Measurements from ENCODE around the gene SF3B3. TPM values are rescaled to one million over a fixed set of nuclear protein-coding genes. Genes with fewer than 3 reads are reported as not detected.

The SF3B3 gene
- total and polyA plus RNA-seq, 2 of the 13 experiments (the other 11 are each of a cell fraction or from before 2014, with no cell fraction given), result 157 to 500 TPM

GRCh38 chr16:70575376-70575775 is 51.8 kb downstream of the SF3B3 start (continued):
- TF ChIP-seq ZBTB4 (CRISPR knock-in tag; IDR thresholded peaks at IDR 0.05; ENCODE audit: borderline replicate concordance) (no peak), EHMT2 (IDR thresholded peaks at IDR 0.05; ENCODE audit: borderline replicate concordance, low read depth, low read length) (no peak), EEA1 (CRISPR knock-in tag; IDR thresholded peaks at IDR 0.05; ENCODE audit: borderline replicate concordance) (no peak), PHF8 (CRISPR knock-in tag; IDR thresholded peaks at IDR 0.05) (no peak), RBM39 (IDR thresholded peaks at IDR 0.05; ENCODE audit: low read depth, low read length, poor library complexity, severe bottlenecking) (no peak), CHD2 (IDR thresholded peaks at IDR 0.05; ENCODE audit: low read depth, low read length) (no peak), ZNF780A (CRISPR knock-in tag; IDR thresholded peaks at IDR 0.05) (no peak), HDAC2 (CRISPR knock-in tag; IDR thresholded peaks at IDR 0.05) (no peak), GMEB1 (CRISPR knock-in tag; IDR thresholded peaks at IDR 0.05; ENCODE audit: borderline replicate concordance) (no peak), CBFB (CRISPR knock-in tag; IDR thresholded peaks at IDR 0.05) (no peak)
- TF ChIP-seq, protein P1, sequence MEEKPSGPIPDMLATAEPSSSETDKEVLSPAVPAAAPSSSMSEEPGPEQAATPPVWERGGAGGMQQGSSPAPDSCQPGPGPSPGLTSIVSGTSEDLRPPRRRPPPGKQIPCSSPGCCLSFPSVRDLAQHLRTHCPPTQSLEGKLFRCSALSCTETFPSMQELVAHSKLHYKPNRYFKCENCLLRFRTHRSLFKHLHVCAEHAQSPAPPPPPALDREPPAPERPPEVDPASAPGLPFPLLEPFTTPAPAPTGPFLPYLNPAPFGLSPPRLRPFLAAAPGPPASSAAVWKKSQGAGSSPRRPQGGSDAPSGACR (CRISPR knock-in tag; IDR thresholded peaks at IDR 0.05), result no peak
- TF ChIP-seq, protein P2, sequence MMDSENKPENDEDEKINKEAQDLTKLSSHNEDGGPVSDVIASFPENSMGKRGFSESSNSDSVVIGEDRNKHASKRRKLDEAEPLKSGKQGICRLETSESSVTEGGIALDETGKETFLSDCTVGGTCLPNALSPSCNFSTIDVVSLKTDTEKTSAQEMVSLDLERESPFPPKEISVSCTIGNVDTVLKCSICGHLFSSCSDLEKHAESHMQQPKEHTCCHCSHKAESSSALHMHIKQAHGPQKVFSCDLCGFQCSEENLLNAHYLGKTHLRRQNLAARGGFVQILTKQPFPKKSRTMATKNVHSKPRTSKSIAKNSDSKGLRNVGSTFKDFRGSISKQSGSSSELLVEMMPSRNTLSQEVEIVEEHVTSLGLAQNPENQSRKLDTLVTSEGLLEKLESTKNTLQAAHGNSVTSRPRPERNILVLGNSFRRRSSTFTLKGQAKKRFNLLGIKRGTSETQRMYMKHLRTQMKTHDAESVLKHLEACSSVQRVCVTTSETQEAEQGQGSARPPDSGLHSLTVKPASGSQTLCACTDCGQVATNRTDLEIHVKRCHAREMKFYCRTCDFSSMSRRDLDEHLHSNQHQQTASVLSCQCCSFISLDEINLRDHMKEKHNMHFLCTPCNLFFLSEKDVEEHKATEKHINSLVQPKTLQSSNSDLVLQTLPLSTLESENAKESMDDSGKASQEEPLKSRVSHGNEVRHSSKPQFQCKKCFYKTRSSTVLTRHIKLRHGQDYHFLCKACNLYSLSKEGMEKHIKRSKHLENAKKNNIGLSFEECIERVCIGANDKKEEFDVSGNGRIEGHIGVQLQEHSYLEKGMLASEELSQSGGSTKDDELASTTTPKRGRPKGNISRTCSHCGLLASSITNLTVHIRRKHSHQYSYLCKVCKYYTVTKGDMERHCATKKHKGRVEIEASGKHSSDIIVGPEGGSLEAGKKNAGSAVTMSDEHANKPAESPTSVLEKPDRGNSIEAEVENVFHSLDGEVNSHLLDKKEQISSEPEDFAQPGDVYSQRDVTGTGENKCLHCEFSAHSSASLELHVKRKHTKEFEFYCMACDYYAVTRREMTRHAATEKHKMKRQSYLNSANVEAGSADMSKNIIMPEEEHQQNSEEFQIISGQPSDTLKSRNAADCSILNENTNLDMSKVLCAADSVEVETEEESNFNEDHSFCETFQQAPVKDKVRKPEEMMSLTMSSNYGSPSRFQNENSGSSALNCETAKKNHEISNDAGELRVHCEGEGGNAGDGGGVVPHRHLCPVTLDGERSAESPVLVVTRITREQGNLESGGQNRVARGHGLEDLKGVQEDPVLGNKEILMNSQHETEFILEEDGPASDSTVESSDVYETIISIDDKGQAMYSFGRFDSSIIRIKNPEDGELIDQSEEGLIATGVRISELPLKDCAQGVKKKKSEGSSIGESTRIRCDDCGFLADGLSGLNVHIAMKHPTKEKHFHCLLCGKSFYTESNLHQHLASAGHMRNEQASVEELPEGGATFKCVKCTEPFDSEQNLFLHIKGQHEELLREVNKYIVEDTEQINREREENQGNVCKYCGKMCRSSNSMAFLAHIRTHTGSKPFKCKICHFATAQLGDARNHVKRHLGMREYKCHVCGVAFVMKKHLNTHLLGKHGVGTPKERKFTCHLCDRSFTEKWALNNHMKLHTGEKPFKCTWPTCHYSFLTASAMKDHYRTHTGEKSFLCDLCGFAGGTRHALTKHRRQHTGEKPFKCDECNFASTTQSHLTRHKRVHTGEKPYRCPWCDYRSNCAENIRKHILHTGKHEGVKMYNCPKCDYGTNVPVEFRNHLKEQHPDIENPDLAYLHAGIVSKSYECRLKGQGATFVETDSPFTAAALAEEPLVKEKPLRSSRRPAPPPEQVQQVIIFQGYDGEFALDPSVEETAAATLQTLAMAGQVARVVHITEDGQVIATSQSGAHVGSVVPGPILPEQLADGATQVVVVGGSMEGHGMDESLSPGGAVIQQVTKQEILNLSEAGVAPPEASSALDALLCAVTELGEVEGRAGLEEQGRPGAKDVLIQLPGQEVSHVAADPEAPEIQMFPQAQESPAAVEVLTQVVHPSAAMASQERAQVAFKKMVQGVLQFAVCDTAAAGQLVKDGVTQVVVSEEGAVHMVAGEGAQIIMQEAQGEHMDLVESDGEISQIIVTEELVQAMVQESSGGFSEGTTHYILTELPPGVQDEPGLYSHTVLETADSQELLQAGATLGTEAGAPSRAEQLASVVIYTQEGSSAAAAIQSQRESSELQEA (CRISPR knock-in tag; IDR thresholded peaks at IDR 0.05; ENCODE audit: not compliant biosample characterization), result no peak
- TF ChIP-seq, protein P3, sequence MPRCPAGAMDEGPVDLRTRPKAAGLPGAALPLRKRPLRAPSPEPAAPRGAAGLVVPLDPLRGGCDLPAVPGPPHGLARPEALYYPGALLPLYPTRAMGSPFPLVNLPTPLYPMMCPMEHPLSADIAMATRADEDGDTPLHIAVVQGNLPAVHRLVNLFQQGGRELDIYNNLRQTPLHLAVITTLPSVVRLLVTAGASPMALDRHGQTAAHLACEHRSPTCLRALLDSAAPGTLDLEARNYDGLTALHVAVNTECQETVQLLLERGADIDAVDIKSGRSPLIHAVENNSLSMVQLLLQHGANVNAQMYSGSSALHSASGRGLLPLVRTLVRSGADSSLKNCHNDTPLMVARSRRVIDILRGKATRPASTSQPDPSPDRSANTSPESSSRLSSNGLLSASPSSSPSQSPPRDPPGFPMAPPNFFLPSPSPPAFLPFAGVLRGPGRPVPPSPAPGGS (CRISPR knock-in tag; IDR thresholded peaks at IDR 0.05), result no peak
